ENCODE results near the gene EMD. TPM values are rescaled to one million over a fixed set of nuclear protein-coding genes. Genes with fewer than 3 reads are reported as not detected.
"Not testable (repeated sequence)": the region's sequence is repeated elsewhere in the genome, so short reads cannot be mapped to it uniquely, and the experiment has no call there.

Gene EMD
- total RNA-seq, 1 donor from 2014 or later: 91.7 TPM

DNA sequence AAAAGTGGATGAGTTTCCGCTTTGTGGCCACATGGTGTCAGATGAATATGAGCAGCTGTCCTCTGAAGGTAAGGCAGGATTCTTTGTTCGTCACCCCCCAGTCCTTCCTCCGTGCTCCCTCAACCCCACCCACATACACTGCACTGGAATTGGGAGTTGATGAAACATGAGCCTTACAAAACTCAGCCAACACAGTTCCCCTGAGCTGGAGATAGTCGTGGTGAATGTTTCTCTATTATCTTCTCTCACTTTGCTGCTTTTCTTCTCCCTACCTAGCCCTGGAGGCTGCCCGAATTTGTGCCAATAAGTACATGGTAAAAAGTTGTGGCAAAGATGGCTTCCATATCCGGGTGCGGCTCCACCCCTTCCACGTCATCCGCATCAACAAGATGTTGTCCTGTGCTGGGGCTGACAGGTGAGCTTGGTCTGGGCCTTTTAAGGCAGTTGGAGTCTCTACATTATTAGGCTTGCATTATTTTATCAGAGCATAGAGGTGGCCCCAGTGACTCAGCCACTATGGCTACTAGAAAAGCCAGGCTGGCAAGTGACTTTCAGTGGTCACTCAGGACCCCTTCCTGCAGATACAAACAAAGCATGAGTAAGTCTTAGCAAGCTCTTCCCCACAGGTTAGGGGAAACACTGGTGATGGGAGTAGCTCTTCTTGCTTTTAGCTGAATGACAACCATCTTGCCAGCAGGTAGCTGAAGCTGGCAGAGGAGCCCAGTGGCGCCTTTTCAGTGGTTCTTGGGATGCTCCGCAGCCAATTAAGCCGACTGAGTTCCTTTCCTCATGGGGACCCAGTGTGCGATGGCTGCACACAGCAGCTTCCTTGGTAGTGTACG, 20.7 kb downstream of the EMD start:
- DNase-seq: peak; percentile 77
- Mint-ChIP-seq H3K4me1 (peaks cover 11% of the 10 kb centered on the region), H3K36me3 (ENCODE audit: low read depth) (peaks cover 38% of the 10 kb centered on the region), H3K27ac (peak overlapping the region; percentile 100), H3K4me3 (peak overlapping the region; percentile 92), H3K27me3 (no peaks in the 10 kb centered on the region), H3K9me3 (no peaks in the 10 kb centered on the region)
- intact Hi-C loops (cut with micrococcal nuclease): loop anchor here (5.0 kb wide), 2 partner anchors 38 to 78 kb away; partner anchors contain the start of genes GDI1 and LAGE3

DNA sequence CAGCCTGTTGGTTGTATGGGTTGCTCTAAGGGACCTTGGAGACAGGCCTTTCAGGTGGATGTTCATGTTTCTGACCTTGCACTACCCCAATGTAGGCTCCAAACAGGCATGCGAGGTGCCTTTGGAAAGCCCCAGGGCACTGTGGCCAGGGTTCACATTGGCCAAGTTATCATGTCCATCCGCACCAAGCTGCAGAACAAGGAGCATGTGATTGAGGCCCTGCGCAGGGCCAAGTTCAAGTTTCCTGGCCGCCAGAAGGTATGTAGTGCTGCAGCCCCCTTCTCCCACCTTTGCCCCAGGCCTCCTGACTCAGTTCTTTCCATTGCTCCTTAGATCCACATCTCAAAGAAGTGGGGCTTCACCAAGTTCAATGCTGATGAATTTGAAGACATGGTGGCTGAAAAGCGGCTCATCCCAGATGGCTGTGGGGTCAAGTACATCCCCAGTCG, 21.3 kb downstream of the EMD start:
- Mint-ChIP-seq H3K4me3 (peak overlapping the region; percentile 92), H3K36me3 (ENCODE audit: low read depth) (peaks cover 38% of the 10 kb centered on the region), H3K27ac (peak overlapping the region; percentile 100), H3K4me1 (peaks cover 11% of the 10 kb centered on the region)
- DNase-seq; H3K27me3 Mint-ChIP-seq; H3K9me3 Mint-ChIP-seq; intact Hi-C loops (cut with micrococcal nuclease): not testable (repeated sequence)

DNA sequence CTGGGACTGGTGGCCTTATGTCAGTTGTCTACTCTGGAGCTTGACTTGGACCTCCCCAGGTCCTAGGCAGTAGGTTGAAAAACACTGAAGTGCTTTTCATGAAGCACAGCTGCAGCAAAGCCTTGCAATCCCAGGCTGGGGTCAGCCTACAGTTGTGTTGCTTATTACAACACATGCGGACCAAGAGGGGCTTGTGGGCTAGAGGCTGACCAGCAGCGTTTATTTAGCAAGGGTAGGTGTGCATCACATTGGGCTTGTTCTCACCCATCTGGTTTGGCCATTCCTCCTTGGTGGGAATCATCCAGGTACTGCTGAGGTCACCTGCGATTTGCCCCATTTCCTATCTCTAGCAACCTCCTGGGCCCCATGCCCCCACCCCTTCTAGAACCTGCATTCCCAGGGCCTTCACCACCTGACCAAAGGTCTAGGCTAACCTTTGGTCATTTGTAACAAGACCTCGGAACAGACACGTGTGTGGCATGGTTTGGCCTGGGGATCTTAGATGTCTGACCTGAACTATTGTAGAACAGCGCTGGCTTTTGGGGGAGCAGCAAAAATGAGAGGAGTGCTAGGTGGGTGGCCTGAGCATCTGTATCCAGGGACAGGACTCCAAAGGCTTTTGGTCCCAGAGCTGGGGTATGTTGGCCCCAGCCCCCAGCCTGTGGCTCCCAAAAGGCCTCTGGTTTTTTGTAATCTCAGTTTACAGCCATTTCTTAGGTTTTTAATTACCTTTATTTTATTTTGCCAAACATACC, 22.1 kb downstream of the EMD start:
- peak overlapping the region; percentile 92 for H3K4me3 Mint-ChIP-seq
- DNase-seq: no peak
- peak overlapping the region; percentile 74 for H3K27ac Mint-ChIP-seq
- intact Hi-C loops (cut with micrococcal nuclease): no loop called here
- peaks cover 38% of the 10 kb centered on the region for H3K36me3 Mint-ChIP-seq (ENCODE audit: low read depth)
- peaks cover 11% of the 10 kb centered on the region for H3K4me1 Mint-ChIP-seq
- no peaks in the 10 kb centered on the region for H3K9me3 Mint-ChIP-seq
- H3K27me3 Mint-ChIP-seq: no peaks in the 10 kb centered on the region

DNA sequence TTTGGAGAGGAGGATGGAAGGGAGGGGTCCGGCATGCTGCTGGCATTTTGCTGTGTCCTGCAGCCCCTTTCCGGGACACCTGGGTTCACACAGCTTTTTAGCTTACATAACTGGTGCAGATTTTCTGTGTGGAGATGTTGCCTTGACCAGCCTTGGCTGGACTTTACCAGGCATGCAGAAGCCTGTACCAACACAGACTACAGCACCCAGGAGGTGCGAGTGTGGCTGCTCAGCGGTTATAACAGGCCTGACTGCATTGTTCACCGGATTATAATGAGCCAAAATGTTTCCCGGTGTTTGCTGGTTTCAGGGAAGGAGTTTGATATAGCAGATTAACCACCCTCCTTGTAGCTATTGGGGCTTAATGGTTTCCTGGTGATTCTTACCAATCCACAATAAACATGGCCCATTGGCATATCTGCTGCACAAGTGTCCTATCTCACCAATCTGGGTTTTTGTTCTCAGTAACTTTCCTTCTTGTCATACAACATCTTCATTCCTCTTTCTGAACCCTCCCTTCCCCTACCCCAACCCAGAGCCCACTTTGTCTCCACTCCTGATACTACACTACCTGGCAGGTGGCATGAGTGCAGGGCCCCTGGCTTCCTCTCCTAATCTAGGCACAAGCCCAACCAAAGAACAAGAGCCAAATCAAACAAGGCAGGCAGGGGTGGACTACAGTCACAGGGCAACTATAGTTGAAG, 23.0 kb downstream of the EMD start:
- H3K27ac Mint-ChIP-seq: no peak overlapping the region
- peaks cover 11% of the 10 kb centered on the region for H3K4me1 Mint-ChIP-seq
- H3K36me3 Mint-ChIP-seq (ENCODE audit: low read depth): peaks cover 38% of the 10 kb centered on the region
- intact Hi-C loops (cut with micrococcal nuclease): no loop called here
- H3K27me3 Mint-ChIP-seq: no peaks in the 10 kb centered on the region
- no peak overlapping the region for H3K4me3 Mint-ChIP-seq
- no peaks in the 10 kb centered on the region for H3K9me3 Mint-ChIP-seq
- no peak for DNase-seq

DNA sequence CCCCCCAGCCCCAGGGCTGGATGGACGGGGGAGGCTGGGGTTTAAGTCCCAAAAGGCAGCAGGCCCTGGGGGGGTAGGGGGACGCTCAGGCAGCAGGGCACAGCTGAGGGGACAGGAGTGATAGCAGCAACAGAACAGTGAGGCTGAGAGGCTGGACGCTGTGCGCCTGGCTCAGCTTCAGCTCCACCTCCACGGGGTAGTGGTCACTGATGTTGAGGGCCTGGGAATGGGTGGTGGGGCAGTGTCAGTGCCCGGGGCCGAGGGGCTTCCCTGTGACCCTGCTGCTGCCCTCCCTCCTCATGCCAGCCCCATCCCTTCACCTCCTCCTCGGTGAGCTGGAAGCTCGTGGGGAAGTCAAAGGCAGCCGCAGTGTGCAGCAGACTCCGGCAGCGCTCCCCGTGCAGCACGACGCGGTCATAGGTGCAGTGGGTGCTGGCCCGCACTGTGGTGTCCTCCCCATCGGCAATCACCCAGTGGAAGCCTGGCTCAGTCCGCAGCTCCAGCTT, 23.6 kb downstream of the EMD start:
- Mint-ChIP-seq H3K36me3 (ENCODE audit: low read depth) (peaks cover 38% of the 10 kb centered on the region), H3K9me3 (no peaks in the 10 kb centered on the region), H3K27me3 (no peaks in the 10 kb centered on the region), H3K4me1 (peaks cover 11% of the 10 kb centered on the region), H3K27ac (no peak overlapping the region), H3K4me3 (no peak overlapping the region)
- intact Hi-C loops (cut with micrococcal nuclease): no loop called here
- DNase-seq: no peak

DNA sequence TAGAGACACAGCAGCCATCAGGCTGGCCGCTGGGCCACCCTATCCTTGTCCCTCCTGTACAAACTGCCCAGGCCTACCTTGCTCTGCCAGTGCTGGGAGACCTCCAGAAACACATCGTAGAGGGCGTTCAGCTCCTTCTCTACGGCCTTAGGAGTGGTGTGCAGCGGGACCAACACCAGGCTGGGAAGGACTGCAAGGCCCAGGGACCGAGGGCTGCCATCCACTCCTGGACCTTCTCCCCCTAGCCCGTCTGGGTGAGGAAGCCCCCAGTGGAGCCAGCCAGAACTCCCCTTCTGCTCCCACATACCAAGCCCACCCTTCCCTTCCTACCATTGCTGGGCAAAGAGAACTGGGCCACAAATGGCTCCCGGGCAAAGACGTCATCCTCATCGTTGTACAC, 24.1 kb downstream of the EMD start:
- Mint-ChIP-seq H3K4me1 (peaks cover 10% of the 10 kb centered on the region), H3K9me3 (no peaks in the 10 kb centered on the region), H3K36me3 (ENCODE audit: low read depth) (peaks cover 35% of the 10 kb centered on the region), H3K27ac (no peak overlapping the region), H3K27me3 (no peaks in the 10 kb centered on the region), H3K4me3 (no peak overlapping the region)
- intact Hi-C loops (cut with micrococcal nuclease): no loop called here
- DNase-seq: no peak

DNA sequence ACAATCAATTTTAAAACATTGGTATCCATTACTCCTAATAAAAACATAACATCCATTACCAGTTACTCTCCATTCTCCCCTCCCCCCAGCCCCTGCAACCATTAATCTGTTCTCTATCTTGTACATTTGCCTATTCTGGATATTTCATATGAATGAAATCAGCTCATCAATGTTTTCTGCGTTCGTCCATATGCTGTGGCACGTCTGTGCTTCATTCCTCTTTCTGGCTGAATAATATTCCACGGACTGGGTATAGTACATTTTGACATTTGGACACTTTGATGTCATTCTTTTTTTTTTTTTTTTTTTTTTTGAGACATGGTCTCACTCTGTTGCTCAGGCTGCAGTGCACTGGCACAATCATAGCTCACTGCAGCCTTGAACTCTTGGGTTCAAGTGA, 24.8 kb downstream of the EMD start:
- H3K27me3 Mint-ChIP-seq: no peaks in the 10 kb centered on the region
- H3K4me3 Mint-ChIP-seq: no peak overlapping the region
- H3K9me3 Mint-ChIP-seq: no peaks in the 10 kb centered on the region
- H3K27ac Mint-ChIP-seq: peak overlapping the region; percentile 15
- DNase-seq: no peak
- peaks cover 10% of the 10 kb centered on the region for H3K4me1 Mint-ChIP-seq
- intact Hi-C loops (cut with micrococcal nuclease): no loop called here
- peaks cover 28% of the 10 kb centered on the region for H3K36me3 Mint-ChIP-seq (ENCODE audit: low read depth)

GRCh38 chrX:154404625-154405192, 25.6 kb downstream of the EMD start:
- no peak for DNase-seq
- no peak overlapping the region for H3K4me3 Mint-ChIP-seq
- H3K36me3 Mint-ChIP-seq (ENCODE audit: low read depth): peaks cover 20% of the 10 kb centered on the region
- no peak overlapping the region for H3K27ac Mint-ChIP-seq
- H3K27me3 Mint-ChIP-seq: no peaks in the 10 kb centered on the region
- H3K4me1 Mint-ChIP-seq: peaks cover 9% of the 10 kb centered on the region
- intact Hi-C loops (cut with micrococcal nuclease): no loop called here
- H3K9me3 Mint-ChIP-seq: no peaks in the 10 kb centered on the region

GRCh38 chrX:154408659-154409221, 29.6 kb downstream of the EMD start:
- Mint-ChIP-seq H3K9me3 (no peaks in the 10 kb centered on the region), H3K4me3 (peak overlapping the region; percentile 77), H3K4me1 (peaks cover 11% of the 10 kb centered on the region), H3K27ac (peak overlapping the region; percentile 41), H3K27me3 (no peaks in the 10 kb centered on the region), H3K36me3 (ENCODE audit: low read depth) (peaks cover 6% of the 10 kb centered on the region)
- no peak for DNase-seq
- intact Hi-C loops (cut with micrococcal nuclease): no loop called here

- intact Hi-C loops (cut with micrococcal nuclease): no loop called here
- H3K27me3 Mint-ChIP-seq: no peaks in the 10 kb centered on the region
- peak within 1 kb of the TSS; percentile 77 for H3K4me3 Mint-ChIP-seq
- peaks cover 6% of the 10 kb centered on the region for H3K36me3 Mint-ChIP-seq (ENCODE audit: low read depth)
- H3K4me1 Mint-ChIP-seq: peaks cover 11% of the 10 kb centered on the region
- H3K27ac Mint-ChIP-seq: peak within 1 kb of the TSS; percentile 66
- DNase-seq: peak; percentile 69
- no peaks in the 10 kb centered on the region for H3K9me3 Mint-ChIP-seq
These were observed 30.3 kb downstream of the EMD start, which contains the start of gene DNASE1L1 for GRCh38 chrX:154409222-154409871. TSS of gene DNASE1L1 (minus strand) at chrX:154409254. CDS start at chrX:154405568, 3,686 bp downstream.

DNA sequence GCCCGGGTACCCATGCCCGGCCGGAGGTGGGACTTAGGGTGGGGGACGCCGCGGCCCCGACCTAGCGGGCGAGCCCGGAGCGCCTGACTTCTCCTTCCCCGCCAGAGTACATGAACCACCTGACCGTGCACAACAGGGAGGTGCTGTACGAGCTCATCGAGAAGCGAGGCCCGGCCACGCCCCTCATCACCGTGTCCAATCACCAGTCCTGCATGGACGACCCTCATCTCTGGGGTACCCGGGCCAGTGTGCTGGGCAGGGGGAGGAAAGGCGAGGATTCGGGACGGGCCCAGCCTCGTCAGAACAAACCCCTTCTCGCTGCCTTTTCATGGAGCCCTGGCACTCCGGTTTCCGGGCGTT, 32.9 kb downstream of the EMD start:
- H3K27me3 Mint-ChIP-seq: no peaks in the 10 kb centered on the region
- peaks cover 12% of the 10 kb centered on the region for H3K36me3 Mint-ChIP-seq (ENCODE audit: low read depth)
- peak; percentile 85 for DNase-seq
- peak overlapping the region; percentile 84 for H3K4me3 Mint-ChIP-seq
- H3K27ac Mint-ChIP-seq: peak overlapping the region; percentile 82
- intact Hi-C loops (cut with micrococcal nuclease): loop anchor here (1.0 kb wide), 1 partner anchor 16 kb away; the partner anchor contains the start of gene ATP6AP1
- H3K9me3 Mint-ChIP-seq: no peaks in the 10 kb centered on the region
- H3K4me1 Mint-ChIP-seq: peaks cover 11% of the 10 kb centered on the region

- intact Hi-C loops (cut with micrococcal nuclease): loop anchor here (1.0 kb wide), 1 partner anchor 16 kb away; the partner anchor contains the start of gene ATP6AP1
- peak; percentile 80 for DNase-seq
- Mint-ChIP-seq H3K4me3 (peak overlapping the region; percentile 84), H3K36me3 (ENCODE audit: low read depth) (peaks cover 12% of the 10 kb centered on the region), H3K4me1 (peaks cover 11% of the 10 kb centered on the region), H3K9me3 (no peaks in the 10 kb centered on the region), H3K27me3 (no peaks in the 10 kb centered on the region), H3K27ac (peak overlapping the region; percentile 82)
These were observed 33.4 kb downstream of the EMD start for GRCh38 chrX:154412468-154412867.

All from activated CD4-positive, alpha-beta T cell treated with anti-CD3 and anti-CD28 coated beads, Interleukin-2, amount 10 ng/mL, durations not matched to agents 24 days and 14 days (primary cell).